Tibial artery (tissue), 4 donors: Measurements from ENCODE around the gene PRIM2.
"Not testable (repeated sequence)": the region's sequence is repeated elsewhere in the genome, so short reads cannot be mapped to it uniquely, and the experiment has no call there.

ENCODE experiments used
- DNase-seq, 2 donors: peaks; one replicate each; pipeline ENCODE4 v3.0.0-alpha.2; 2019
- H3K27ac ChIP-seq, 2 donors: fragments of 200-600 bp; sonication (generic) in 1 of 2; 1 replicate in 1 of 2; 2 replicates in 1 of 2; pipeline ENCODE4 v1.5.1; 2018 to 2019; ENCODE audit warnings: mild to moderate bottlenecking in 1 of 2
- H3K27me3 ChIP-seq, 2 donors: fragments of 200-600 bp; sonication (generic) in 1 of 2; one replicate each; pipeline versions ENCODE4 v1.5.1 to v1.6.0; 2016 to 2019
- H3K36me3 ChIP-seq, 3 donors: fragments of 200-600 bp; sonication (generic) in 2 of 3; one replicate each; pipeline ENCODE4 v1.5.1; 2016 to 2019; ENCODE audit warnings: mild to moderate bottlenecking in 2 of 3
- H3K4me1 ChIP-seq, 4 donors: fragments of 200-600 bp; sonication (generic) in 2 of 4; 1 replicate in 3 of 4; 2 replicates in 1 of 4; pipeline ENCODE4 v1.5.1; 2016 to 2019
- H3K4me3 ChIP-seq, 2 donors: fragments of 200-600 bp; sonication (generic) in 1 of 2; 1 replicate in 1 of 2; 2 replicates in 1 of 2; pipeline ENCODE4 v1.5.1; 2018 to 2019; ENCODE audit warnings: mild to moderate bottlenecking in 2 of 2
- H3K9me3 ChIP-seq, 3 donors: fragments of 200-600 bp; sonication (generic) in 1 of 3; one replicate each; pipeline ENCODE4 v1.5.1; 2016 to 2019
- intact Hi-C: fragments of 100-400 bp; cut with DNase I; formaldehyde crosslinking; loops from one replicate; pipeline ENCODE4 v1.15.0; 2023; ENCODE audit warnings: low total_unique reads

The PRIM2 gene

GRCh38 chr6:57581586-57581985 is 264.2 kb downstream of the PRIM2 start:
- intact Hi-C loops, H3K27me3 ChIP-seq: not testable (repeated sequence)

GRCh38 chr6:57601105-57601504 is 283.7 kb downstream of the PRIM2 start:
- H3K4me1 ChIP-seq, H3K9me3 ChIP-seq, intact Hi-C loops, H3K36me3 ChIP-seq, DNase-seq, H3K27ac ChIP-seq, H3K27me3 ChIP-seq, H3K4me3 ChIP-seq: not testable (repeated sequence)

More at GRCh38 chr6:57581586-57581985, 264.2 kb downstream of the PRIM2 start:
- not testable (repeated sequence) for H3K9me3 ChIP-seq, H3K4me1 ChIP-seq, DNase-seq, H3K4me3 ChIP-seq, H3K27ac ChIP-seq, H3K36me3 ChIP-seq

- H3K9me3 ChIP-seq, intact Hi-C loops, DNase-seq, H3K27ac ChIP-seq, H3K4me1 ChIP-seq, H3K4me3 ChIP-seq, H3K27me3 ChIP-seq, H3K36me3 ChIP-seq: not testable (repeated sequence)
Measured at GRCh38 chr6:57605303-57605702, 287.9 kb downstream of the PRIM2 start.

- H3K27ac ChIP-seq, H3K4me3 ChIP-seq, H3K4me1 ChIP-seq, DNase-seq, intact Hi-C loops, H3K27me3 ChIP-seq, H3K9me3 ChIP-seq, H3K36me3 ChIP-seq: not testable (repeated sequence)
Measured at GRCh38 chr6:57606331-57606730, 288.9 kb downstream of the PRIM2 start.

DNA sequence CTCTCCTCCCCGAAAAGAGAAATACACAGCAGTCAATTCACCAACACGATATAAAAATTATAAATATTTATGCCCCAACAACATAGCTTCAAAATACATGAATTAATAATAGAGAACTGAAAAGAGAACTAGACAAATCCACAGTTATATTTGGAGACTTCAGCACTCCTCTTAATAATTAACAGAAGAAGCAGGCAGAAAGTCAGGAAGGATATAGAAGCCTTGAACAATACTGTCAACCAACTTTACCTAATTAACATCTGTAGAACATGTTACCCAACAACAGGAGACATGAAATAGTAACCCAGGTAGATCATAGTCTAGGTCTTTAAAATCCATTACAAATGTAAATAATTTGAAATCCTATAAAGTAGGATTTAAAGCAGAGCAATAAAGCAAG is 293.2 kb downstream of the PRIM2 start:
- H3K9me3 ChIP-seq, H3K4me1 ChIP-seq, H3K27ac ChIP-seq, H3K36me3 ChIP-seq, DNase-seq, H3K27me3 ChIP-seq, H3K4me3 ChIP-seq, intact Hi-C loops: not testable (repeated sequence)

DNA sequence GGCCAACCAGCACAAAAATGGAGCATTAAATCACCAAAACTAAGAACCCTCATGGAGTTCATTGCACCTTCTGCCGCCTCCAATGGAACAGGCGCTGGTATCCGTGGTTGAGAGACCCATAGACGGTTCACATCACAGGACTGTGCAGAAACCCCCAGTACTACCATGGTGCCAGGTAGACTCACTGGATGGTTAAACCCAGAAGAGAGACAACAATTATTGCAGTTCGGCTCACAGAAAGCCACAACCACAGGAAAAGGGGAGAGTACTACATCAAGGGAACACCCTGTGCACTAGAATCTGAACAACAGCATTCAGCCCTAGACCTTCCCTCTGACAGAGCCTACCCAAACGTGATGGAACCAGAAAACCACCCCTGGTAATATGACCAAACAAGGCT is 301.5 kb downstream of the PRIM2 start:
- H3K9me3 ChIP-seq, H3K36me3 ChIP-seq, H3K4me3 ChIP-seq, intact Hi-C loops, DNase-seq, H3K27me3 ChIP-seq, H3K27ac ChIP-seq, H3K4me1 ChIP-seq: not testable (repeated sequence)

DNA sequence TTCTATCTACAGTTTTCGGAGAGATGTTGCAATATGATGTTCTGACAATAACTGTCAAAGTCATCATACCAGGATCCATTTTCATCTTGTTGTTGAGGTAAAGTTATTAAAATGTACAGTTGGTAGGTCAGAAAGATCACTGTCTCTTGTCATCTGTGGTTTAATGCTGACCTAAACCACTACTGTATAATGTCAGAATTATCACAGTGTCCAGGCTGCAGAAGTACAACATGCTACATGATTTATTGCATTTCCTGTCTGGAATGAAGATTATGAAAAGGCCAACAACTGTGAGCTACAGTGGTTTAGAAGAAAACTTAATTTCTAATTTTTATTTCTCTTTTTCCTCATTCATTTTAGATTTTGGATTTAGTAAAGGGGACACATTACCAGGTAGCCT is 314.3 kb downstream of the PRIM2 start:
- not testable (repeated sequence) for H3K4me1 ChIP-seq

DNA sequence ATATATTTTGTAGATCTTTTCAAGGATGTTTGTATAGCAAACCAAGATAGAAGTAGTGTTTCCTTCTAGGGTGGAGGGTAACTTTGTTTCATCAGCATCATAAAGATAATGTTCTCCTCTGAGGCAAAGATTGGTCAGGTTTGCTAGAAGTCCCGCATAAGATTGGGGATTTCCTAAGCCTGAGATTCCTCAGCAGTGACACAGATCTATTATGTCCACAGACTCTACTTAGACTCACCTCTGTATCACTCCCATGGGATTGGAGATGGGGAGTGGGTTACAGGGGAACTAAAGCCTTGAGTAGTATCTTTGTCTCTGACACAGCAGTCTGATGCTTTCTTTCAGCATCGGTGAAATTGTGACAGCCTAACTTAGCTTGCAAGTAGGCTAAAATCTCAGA is 341.1 kb downstream of the PRIM2 start:
- H3K4me1 ChIP-seq, intact Hi-C loops, DNase-seq, H3K27ac ChIP-seq, H3K4me3 ChIP-seq, H3K36me3 ChIP-seq, H3K27me3 ChIP-seq, H3K9me3 ChIP-seq: not testable (repeated sequence)

More for the DNA sequence above, 314.3 kb downstream of the PRIM2 start:
- H3K9me3 ChIP-seq, H3K27ac ChIP-seq, H3K4me3 ChIP-seq, intact Hi-C loops, DNase-seq, H3K36me3 ChIP-seq, H3K27me3 ChIP-seq: not testable (repeated sequence)

DNA sequence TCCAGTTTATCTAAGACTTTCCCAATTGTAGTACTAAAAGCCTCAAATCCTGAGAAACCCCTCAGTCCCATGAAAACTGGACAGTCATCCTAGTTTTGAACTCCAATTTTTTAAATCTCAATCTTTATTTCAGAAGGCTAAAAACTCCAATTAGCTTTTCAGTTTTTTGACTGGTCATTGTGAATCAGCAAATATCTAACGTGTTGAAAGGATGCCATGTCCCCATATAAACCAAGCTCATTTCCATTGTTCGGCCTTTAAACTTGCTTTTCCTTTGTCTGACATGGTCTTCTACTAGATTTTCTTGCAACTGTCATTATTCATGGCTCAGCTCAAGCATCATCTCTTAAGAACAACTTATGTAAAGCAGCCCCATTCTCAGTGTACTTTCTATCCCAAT is 342.4 kb downstream of the PRIM2 start:
- H3K9me3 ChIP-seq, H3K27ac ChIP-seq, H3K4me1 ChIP-seq, H3K27me3 ChIP-seq, H3K36me3 ChIP-seq, intact Hi-C loops, DNase-seq, H3K4me3 ChIP-seq: not testable (repeated sequence)

DNA sequence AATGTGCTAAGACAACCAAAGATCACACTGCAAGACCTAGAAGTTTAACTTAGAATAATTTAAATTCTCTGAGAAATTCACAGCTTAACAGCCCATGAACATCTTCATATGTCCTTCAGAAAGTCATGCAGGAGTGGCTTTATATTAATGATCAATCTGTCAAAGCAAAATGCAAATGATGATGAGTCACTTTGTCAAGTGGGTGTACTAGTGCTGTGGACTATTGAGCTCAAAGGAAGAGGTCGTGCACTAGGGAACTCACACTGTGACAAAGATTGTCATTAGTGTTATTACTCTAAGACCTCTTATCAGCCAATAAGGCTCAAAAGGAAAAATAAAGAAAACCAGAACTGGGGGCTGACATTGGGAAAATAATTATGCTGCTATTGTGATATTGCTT is 343.5 kb downstream of the PRIM2 start:
- intact Hi-C loops, H3K4me3 ChIP-seq, H3K36me3 ChIP-seq, DNase-seq, H3K9me3 ChIP-seq, H3K4me1 ChIP-seq, H3K27me3 ChIP-seq, H3K27ac ChIP-seq: not testable (repeated sequence)

DNA sequence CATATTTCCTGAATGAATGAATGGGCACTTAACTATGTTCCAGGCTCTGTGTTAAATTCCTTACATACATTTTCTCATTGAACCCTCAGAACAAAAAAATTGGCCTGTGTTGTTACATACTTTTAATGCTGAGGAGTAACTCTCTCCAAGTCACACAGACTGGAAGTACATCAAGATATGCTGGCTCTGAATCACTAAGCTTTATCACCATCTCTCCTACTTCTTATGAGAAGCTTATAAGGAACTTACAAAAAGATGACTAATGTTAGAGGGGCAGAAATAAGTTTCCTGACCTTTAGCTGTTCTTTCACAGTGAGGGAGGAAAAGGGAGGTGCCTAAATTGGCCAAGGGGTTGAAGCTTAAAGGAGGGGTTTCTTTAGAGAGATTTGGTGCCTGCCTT is 350.7 kb downstream of the PRIM2 start:
- H3K27me3 ChIP-seq, H3K36me3 ChIP-seq, DNase-seq, H3K27ac ChIP-seq, H3K4me1 ChIP-seq, H3K9me3 ChIP-seq, H3K4me3 ChIP-seq, intact Hi-C loops: not testable (repeated sequence)

DNA sequence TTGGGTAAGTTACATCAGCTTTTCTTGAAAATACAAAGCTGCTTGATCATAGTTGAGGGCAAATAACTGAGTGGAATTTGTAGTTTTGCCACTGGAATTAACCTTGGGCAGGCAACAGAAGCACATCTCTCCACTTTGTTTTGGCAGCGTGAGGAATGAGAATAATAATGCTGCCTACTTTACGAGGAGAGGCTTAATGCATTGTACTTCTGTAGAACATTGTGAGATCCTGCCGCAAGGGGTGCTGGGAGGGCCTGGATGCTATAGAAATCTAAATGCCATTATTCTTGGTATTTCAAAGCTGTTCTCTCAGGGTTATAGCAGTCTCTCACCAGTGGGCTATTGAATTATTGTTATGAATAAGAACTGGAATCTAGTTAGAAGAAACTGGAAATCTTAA is 353.8 kb downstream of the PRIM2 start:
- H3K4me1 ChIP-seq, H3K36me3 ChIP-seq, H3K27me3 ChIP-seq, intact Hi-C loops, H3K4me3 ChIP-seq, DNase-seq, H3K9me3 ChIP-seq, H3K27ac ChIP-seq: not testable (repeated sequence)

- H3K27me3 ChIP-seq, H3K27ac ChIP-seq, H3K36me3 ChIP-seq, H3K4me1 ChIP-seq, H3K4me3 ChIP-seq, H3K9me3 ChIP-seq, intact Hi-C loops, DNase-seq: not testable (repeated sequence)
Measured at GRCh38 chr6:57671937-57672627, 354.7 kb downstream of the PRIM2 start.

GRCh38 chr6:57673281-57673680 is 355.9 kb downstream of the PRIM2 start:
- H3K4me1 ChIP-seq, H3K27ac ChIP-seq, H3K9me3 ChIP-seq, H3K4me3 ChIP-seq, DNase-seq, intact Hi-C loops, H3K36me3 ChIP-seq, H3K27me3 ChIP-seq: not testable (repeated sequence)

GRCh38 chr6:57675386-57675785 is 358.0 kb downstream of the PRIM2 start:
- DNase-seq, H3K4me1 ChIP-seq, H3K27ac ChIP-seq, H3K36me3 ChIP-seq, H3K27me3 ChIP-seq, H3K9me3 ChIP-seq, H3K4me3 ChIP-seq, intact Hi-C loops: not testable (repeated sequence)
